Measurements from ENCODE around the gene TOM1L1.

The TOM1L1 gene

GRCh38 chr17:54979657-54980056 lies 79.0 kb downstream of the TOM1L1 start:
- POLR2A ChIA-PET = no interaction called here
- DNase-seq (ENCODE audit: extremely low spot score) = no peak
- CTCF ChIA-PET = interaction anchor here (0.9 to 2.5 kb wide), 3 partner anchors 10 to 187 kb away, joined by 3 to 18 read pairs (median 4); no protein-coding TSS in a partner anchor
- no peak for TF ChIP-seq CTCF (IDR thresholded peaks at IDR 0.05; ENCODE audit: control extremely low read depth, extremely low read depth, low read depth, missing control alignments)

DNA sequence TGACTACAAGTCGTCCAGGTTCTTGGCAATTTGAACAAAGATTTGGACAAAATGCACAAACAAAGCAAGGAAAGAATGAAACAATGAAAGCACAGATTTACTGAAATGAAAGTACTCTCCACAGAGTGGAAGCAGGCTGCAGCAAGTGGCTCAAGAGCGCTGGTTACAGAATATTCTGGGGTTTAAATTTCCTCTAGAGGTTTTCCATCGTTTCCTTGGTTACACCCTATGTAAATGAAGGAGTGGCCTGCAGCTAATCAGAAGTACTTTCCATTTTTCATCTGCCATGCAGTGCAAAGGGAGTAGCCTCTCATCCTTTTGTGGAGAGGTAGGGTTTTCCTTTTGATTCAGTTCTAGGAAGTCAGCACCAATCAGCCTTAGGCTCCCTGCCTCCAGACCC lies 79.7 kb downstream of the TOM1L1 start:
- CTCF ChIA-PET = interaction anchor here (2.5 kb wide), 1 partner anchor 13 kb away, joined by 18 read pairs; no protein-coding TSS in a partner anchor
- no peak for DNase-seq (ENCODE audit: extremely low spot score)
- TF ChIP-seq CTCF (IDR thresholded peaks at IDR 0.05; ENCODE audit: control extremely low read depth, extremely low read depth, low read depth, missing control alignments) = no peak
- POLR2A ChIA-PET = no interaction called here

- POLR2A ChIA-PET = no interaction called here
- no peak for TF ChIP-seq CTCF (IDR thresholded peaks at IDR 0.05; ENCODE audit: control extremely low read depth, extremely low read depth, low read depth, missing control alignments)
- CTCF ChIA-PET = interaction anchor here (1.1 to 1.6 kb wide), 2 partner anchors 9 to 10 kb away, joined by 3 read pairs; no protein-coding TSS in a partner anchor
Observed at GRCh38 chr17:54982399-54982798, 81.7 kb downstream of the TOM1L1 start.

DNA sequence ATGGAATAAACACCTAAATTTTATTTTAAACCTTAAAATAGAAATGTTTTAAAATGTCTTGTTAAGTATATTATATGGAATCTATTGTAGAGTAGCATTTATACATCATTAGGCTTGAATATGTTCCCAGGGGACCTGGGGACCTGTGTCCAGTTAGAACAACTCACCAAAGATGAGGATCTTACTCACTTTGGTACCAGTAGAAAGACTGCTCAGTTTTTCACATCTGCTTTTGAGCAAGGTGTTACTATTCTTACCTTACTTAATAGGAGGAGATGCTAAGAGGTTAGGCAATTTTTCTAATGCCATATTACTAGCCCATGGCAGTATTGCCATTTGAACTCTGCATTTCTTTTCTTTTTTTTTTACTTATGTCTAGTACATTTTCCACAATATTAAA lies 82.6 kb downstream of the TOM1L1 start:
- TF ChIP-seq CTCF (IDR thresholded peaks at IDR 0.05; ENCODE audit: control extremely low read depth, extremely low read depth, low read depth, missing control alignments) = no peak
- CTCF ChIA-PET = interaction anchor here (1.6 kb wide), 1 partner anchor 10 kb away, joined by 3 read pairs; no protein-coding TSS in a partner anchor
- POLR2A ChIA-PET = no interaction called here
- DNase-seq (ENCODE audit: extremely low spot score) = peak; percentile 12

More at GRCh38 chr17:54982399-54982798, 81.7 kb downstream of the TOM1L1 start:
- no peak for DNase-seq (ENCODE audit: extremely low spot score)

GRCh38 chr17:54985476-54985875 lies 84.8 kb downstream of the TOM1L1 start:
- ChIA-PET CTCF (interaction anchor here (1.1 to 2.0 kb wide), 3 partner anchors 13 to 371 kb away, joined by 3 to 6 read pairs (median 3); no protein-coding TSS in a partner anchor), POLR2A (no interaction called here)
- DNase-seq (ENCODE audit: extremely low spot score) = no peak
- no peak for TF ChIP-seq CTCF (IDR thresholded peaks at IDR 0.05; ENCODE audit: control extremely low read depth, extremely low read depth, low read depth, missing control alignments)

- POLR2A ChIA-PET = no interaction called here
- DNase-seq (ENCODE audit: extremely low spot score) = no peak
- no peak for TF ChIP-seq CTCF (IDR thresholded peaks at IDR 0.05; ENCODE audit: control extremely low read depth, extremely low read depth, low read depth, missing control alignments)
- CTCF ChIA-PET = interaction anchor here (0.7 to 9.4 kb wide), 7 partner anchors 15 to 524 kb away, joined by 3 to 109 read pairs (median 26); no protein-coding TSS in a partner anchor
Observed at GRCh38 chr17:54990118-54990517, 89.5 kb downstream of the TOM1L1 start.

Data from GM10248 (cell line).